ENCODE measurements around the gene MCF2L.

MCF2L gene

DNA sequence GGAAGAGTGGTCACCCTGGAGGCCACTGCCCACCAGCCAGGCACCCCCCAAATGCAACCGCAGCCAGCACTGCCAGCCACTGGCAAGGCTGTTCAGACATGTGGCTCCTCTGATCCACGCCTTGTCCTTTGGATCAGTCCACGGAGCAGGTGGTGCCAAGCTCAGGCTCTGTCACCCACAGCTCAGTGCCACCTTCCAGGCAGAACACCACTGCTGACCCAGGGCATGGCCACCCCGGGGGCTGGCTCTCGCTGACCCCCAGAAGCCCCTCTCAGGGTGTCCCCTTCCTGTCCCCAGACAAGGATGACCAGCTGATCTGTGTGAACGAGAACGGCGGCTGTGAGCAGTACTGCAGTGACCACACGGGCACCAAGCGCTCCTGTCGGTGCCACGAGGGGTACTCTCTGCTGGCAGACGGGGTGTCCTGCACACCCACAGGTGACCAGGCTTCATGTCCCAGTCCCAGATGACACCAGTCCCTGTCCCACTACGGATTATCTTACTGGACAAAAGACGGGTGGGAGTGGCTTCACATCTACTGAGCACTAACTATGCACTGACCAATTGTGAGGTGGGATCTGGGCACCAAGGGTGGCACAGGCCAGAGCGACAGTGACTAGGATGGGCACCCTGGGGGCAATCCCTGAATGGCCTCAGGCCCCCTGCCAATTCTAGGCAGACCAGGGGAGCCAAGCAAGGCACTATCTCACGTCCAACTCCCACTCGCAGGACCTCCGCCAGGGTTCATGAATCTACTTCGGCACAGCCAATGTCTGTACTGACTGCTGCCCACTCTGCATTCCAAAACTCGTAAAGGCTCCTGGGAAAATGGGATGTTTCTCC is 146.6 kb downstream of the MCF2L start:
- no peak for DNase-seq (ENCODE audit: low spot score)

DNA sequence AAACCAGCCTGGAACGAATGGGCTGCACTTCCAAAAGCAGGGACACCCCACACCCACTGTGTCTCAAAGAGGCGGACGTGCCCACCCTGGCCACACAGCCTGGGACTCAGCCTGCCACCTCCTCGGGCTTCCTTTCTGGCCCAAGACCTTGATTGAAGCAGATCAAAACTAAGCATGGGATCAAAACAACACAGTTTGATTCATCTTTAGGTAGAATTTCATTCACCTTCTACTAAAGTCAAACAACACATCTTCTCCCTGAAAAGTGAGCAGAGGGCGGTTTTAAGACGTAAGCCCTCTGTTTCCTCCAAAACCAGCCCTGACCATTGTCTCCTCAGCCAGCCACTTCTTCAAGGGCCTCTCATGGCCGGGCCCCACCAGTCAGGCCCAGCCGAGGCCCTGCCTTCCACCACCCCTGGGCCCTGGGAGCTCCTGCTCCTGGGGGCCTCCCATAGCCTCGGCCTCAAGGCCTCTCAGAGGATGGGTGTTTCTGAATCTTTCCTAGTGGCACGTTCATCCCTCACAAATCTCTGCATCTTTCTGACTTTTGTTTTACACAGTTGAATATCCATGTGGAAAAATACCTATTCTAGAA is 147.3 kb downstream of the MCF2L start:
- no peak for DNase-seq (ENCODE audit: low spot score)

DNA sequence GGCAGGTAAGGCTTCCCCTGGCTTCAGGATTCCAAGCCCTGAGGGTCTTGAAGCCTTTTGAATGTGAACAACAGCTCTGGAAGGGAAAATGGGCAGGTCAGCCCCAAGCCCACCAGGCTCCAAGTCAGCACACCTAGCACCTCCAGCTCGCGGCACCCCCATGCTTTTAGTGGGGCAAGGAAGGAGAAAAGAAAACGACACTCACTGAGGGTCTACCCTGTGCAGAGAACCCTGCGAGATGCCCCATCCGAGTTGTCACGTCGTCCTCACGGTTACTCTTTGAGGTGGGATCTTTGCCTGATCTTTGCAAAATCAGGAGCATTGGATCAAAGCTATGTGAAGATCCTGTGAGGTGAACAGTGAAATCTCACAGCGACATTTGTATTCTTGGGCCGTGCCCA is 147.9 kb downstream of the MCF2L start:
- DNase-seq (ENCODE audit: low spot score), result no peak

DNA sequence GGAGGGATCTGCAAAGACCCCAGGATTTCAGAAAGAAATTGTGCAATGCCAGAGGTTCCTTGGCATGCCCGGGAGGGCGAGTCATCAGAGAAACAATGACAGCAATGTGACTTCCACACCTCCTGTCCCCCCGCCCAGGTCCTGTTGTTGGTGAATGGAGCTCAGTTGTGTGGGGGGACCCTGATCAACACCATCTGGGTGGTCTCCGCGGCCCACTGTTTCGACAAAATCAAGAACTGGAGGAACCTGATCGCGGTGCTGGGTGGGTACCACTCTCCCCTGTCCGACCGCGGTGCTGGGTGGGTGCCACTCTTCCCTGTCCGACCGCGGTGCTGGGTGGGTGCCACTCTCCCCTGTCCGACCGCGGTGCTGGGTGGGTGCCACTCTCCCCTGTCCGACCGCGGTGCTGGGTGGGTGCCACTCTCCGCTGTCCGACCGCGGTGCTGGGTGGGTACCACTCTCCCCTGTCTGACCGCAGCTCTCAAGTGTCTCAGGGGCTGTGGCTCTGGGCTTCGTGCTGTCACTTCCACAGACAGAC is 148.4 kb downstream of the MCF2L start:
- peak; percentile 36 for DNase-seq (ENCODE audit: low spot score)

DNA sequence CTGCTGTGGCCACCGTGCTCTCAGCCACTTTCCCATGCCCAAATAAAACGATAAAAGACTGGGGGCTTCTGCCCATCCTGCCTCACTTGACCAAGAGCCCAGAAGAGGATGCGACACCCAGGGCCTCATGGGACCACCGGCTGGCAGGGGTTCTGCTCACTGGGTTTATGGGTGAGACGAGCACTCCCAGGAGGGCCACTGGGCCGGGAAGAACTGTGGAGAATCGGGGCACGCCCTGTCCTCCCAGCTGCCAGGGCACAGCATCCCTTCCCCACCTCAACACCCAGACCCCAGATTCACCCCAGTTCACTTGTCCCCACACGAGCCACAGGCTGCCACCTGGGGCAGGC is 148.9 kb downstream of the MCF2L start:
- no peak for DNase-seq (ENCODE audit: low spot score)

GRCh38 chr13:113118261-113119021 is 149.4 kb downstream of the MCF2L start:
- peak; percentile 41 for DNase-seq (ENCODE audit: low spot score)

DNA sequence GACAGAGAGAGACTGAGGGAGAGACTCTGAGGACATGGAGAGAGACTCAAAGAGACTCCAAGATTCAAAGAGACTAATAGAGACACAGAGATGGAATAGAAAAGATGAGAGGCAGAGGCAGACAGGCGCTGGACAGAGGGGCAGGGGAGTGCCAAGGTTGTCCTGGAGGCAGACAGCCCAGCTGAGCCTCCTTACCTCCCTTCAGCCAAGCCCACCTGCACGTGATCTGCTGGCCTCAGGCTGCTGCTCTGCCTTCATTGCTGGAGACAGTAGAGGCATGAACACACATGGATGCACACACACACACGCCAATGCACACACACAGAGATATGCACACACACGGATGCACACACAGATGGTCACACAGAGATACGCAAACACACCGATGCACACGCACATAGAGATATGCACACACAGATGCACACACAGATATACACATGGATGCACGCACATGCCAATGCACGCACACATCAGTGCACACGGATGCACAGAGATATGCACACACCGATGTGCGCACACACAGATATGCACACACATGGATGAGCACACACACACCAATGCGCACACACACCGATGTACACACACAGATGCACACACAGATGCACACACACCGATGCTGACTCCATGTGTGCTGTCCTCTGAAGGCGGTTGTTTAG is 150.3 kb downstream of the MCF2L start:
- DNase-seq (ENCODE audit: low spot score), result peak; percentile 37

DNA sequence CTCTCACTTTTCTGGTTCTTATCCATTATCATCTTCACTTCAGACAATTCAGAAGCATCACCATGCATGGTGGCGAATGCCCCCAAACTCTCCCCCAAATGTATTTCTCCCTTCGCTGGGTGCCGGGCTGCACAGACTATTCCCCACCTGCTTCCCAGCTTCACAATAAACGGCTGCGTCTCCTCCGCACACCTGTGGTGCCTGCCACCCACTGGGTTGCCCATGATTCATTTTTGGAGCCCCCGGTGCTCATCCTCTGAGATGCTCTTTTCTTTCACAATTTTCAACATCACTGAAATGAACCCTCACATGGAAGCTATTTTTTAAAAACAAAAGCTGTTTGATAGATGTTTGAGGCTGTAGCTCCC is 150.8 kb downstream of the MCF2L start:
- peak; percentile 23 for DNase-seq (ENCODE audit: low spot score)

DNA sequence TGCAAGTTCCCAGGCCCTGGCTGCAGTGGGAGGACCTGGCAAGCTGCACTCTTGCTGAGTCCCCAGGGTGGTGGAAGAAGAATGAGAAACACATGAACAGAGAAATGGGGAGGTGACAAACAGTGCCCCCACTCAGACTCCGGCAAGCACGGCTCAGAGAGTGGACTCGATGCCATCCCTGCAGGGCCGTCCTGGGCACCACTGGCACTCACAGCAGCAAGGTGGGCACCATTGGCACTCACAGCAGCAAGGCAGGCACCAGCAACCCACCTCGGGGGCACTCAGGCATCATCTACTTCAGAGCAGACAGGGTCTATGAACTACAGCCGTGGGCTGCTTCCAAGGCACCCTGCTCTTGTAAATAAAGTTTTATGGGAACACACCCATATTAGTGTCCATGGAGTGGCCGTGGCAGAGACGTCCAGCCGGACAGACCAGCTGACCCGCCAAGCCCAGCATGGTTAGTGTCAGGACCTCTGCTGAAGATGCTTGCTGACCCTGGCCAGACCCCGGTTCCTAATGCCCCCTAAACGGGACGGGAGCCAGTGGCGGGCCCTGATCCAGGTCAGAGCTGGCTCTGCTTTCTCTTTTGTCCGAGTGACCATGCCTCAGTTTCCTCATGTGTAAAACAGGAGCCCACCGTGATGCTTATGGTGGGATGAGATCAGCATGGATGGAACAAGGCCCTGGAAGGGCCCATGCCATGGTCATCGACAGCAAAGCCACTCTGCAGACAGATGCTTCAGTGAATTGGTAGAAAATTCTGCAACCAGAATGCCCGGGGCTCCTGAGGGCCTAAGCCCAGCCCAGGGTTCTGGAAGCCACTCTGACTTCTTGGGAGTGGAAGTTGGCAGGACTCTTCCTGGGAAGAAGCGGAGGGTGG is 151.5 kb downstream of the MCF2L start:
- DNase-seq (ENCODE audit: low spot score), result peak; percentile 41

DNA sequence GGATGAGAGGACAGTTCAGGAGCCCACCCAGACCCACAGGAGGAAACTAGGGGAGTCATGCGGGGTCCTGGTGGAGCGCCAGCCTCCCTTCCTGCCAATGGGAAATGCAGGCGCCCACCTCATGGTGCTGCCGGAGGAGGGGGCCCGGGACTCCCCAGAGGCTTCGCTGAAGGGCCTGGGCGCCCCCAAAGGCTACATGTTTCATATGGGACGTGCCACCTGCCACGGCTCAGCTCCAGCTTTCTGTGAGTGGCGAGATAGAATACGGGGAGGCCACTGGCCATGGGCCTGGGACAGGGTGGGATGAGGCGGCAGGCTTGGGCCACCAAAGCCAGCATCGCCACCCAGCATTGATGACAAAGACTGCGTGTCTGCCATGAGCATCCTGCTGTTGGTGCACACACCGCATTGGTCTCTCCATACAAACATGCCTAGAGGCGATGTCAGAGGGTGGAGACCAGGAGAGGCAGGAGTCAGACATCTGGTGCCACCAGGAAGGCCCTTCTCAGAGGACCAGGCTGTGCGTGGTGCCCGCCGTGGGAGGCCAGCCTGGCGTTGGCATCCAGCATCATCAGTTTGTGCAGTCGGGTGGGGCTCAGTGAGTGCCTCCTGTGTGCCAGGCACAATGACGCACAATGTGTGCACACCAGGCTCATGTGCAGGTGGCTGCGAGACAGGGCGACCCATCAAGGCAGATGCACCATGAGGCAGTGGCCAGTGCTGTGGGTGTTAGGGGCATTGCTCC is 152.3 kb downstream of the MCF2L start:
- DNase-seq (ENCODE audit: low spot score), result peak; percentile 38

DNA sequence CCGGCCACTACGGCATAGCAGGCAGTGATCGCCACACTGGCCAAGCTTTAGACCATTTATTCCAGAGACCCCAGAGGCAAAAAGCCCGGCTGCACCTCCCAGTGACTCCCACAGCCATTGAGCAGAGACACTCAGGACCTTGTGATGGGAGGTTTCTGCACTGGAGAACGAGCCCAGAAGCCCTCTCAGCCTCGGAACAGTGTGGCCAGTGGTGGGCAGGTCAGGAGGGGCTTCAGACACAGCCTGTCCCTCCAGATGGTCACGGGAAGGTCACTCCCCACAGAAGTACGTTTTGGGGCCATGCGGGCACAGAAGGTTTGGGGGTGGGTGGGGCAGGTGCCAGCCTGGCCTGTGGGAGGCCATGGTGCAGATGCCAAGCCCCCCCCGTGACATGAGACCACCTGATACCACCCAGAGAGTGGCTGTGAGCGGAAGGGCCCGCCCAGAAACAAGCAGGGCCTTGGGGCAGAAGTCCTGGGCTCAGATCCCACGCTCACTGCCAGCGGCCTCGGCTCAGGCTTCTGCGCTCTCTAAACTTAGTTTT is 153.0 kb downstream of the MCF2L start:
- DNase-seq (ENCODE audit: low spot score), result peak; percentile 48

- DNase-seq (ENCODE audit: low spot score), result peak; percentile 86
Measured at GRCh38 chr13:113122550-113123225, 153.7 kb downstream of the MCF2L start, which contains the start of gene F10. F10 (plus strand) TSS chr13:113122799; CDS start chr13:113122856, 57 bp downstream.

DNA sequence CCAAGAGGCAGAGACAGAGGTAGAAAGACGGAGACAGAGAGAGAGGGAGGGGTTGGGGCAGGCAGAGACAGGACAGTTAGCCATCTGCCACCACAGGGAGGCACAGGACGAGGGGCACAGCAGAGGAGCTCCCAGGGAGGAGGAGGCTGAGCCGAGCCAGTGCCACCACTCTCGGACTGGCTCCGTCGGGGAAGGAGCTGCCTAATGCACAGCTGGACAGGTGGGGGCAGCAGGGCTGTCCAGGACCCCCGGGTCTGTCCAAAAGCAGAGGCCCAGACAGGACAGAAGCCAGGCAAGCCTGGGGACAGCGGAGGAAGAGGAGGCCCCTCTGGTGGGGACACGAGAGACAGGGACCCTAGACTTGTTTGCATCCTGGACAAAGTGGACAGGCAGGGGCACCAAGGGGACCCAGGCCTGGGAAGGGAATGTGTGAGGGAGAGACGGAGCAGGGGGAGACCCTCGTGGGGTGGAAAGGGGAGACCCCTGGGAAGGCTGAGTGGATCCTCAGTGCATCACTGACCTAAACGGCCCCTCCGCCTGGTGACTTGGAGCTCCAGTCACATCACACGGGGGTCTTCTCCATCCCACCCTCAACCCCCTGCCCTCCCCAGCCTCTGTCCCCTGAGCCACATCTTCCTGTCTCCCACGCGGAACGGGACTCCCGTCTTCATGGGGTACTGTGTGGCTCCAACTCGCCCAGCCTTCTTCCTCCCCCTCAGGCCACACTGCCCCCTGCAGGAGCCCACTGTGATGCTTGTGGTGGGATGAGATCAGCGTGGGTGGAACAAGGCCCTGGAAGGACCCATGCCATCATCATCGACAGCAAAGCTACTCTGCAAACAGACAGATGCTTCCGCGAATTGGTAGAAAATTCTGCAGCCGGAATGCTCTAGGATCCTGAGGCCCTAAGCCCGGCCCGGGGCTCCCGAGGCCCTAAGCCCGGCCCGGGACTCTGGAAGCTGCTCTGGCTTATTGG is 154.5 kb downstream of the MCF2L start:
- DNase-seq (ENCODE audit: low spot score), result peak; percentile 52

DNA sequence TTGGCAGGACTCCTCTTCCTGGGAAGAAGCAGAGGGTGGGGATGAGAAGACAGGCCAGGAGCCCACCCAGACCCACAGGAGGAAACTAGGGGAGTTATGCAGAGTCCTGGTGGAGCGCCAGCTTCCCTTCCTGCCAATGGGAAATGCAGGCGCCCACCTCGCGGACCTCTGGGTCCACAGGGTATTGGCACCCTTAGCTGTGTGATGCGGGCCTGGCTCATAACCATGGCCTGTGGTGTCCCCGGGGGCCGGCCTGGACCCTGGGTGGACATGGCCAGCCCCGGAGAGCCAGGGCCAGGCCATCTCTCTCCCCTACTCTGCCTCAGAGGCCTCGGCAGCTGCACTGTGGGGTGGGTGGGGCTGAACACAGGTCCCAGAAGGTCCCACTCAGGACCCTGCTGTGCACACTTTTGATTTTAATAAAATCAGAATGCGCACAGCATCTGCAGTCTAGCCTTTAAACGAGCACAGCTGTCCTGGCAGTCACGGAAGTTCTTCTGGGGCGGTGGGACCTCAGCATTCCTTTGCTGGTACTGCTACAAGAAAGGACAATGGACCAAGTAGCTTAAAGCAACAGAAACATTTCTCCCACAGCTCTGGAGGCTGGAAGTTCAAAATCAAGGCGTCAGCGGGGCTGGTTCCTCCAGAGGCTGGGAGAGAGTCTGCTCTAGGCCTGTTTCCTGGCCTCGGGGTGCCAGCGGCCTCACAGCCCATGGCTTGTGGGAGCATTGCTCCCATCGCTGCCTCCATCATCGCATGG is 155.4 kb downstream of the MCF2L start:
- DNase-seq (ENCODE audit: low spot score), result no peak

DNA sequence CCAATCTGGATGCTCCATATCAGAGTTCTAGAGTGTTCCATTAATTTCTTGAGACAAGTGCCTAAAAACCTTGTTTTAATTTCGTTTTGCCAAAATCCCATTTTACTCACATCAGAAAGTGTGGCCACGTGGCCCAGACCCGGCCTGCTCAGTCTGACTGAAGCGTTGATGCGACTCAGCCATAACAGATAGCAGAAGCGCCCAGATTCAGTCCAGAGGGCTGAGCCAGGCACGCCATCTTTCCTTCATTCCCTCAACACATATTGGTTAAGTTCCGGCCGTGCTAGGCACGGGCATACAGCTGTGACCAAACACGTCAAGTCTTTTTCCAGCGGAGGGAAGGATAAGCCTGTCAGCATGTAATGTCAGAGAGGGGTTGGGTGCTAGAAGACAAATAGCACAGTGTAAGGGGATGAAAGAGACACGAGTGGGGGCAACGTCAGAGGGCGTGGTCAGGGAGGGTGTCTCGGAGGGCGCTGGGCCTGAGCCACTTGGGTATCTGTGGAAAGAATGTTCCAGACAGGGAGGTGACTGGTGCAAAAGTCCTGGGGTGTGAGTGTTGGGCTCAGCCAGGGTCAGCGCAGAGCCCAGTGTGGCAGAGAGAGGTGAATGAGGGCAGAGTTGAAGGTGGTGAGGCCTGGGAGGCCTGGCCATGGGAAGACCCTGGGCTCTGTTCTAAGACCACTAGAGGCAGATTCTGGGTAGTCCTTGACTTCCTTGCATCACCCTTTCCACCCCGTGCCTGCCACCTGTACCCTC is 156.7 kb downstream of the MCF2L start:
- peak; percentile 27 for DNase-seq (ENCODE audit: low spot score)

DNA sequence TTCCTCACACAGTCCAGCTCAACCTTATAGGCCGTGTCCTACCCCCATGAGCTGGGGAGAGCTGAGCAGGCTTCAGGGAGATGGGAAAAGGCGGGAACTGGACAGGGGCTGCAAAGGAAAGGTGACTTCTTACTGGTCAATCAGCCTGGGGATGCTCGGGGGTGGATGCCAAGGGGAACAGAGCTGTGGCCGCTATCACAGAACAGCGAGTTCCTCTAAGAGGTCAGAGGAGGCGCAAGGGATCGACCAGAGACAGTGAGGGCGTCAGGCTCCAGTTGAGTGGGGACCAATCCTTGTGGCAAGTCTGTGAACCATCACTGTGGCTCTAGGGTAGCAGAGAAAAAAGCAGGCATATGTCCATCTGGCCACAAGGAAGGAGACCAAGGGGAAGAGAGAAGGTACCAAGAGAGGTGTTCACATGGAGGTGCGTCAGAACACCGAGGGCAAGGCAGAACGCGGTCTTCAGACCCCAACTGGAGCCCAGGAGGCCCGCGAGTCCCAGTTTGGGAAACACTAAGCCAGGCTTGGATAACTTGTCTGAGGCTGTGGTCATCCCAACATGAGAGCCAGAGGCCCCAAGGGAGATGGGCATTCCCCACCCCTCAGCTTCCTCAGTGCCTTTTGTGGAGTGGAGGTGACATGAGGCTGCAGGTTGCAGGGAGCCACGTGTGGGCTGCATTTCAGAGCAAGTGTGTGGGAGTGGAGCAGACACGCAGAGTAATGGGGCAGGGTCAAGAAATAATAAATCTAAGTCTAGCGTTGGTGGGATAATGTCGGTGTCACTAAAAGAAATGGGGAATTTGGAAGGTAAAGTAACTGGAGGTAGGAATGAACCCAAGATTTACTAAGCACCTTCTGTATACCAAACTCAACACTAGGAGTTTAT is 157.5 kb downstream of the MCF2L start:
- no peak for DNase-seq (ENCODE audit: low spot score)
